ENCODE results near the gene CRAMP1. TPM values are rescaled to one million over a fixed set of nuclear protein-coding genes. Genes with fewer than 3 reads are reported as not detected.
A peak's percentile ranks its signal among the peaks of the same experiment; 100 is the strongest.

CRAMP1 gene
- total and polyA plus RNA-seq, 2 of the 8 experiments (the other 6 are each of a cell fraction or from before 2014, with no cell fraction given) = 19.2 to 23.2 TPM

DNA sequence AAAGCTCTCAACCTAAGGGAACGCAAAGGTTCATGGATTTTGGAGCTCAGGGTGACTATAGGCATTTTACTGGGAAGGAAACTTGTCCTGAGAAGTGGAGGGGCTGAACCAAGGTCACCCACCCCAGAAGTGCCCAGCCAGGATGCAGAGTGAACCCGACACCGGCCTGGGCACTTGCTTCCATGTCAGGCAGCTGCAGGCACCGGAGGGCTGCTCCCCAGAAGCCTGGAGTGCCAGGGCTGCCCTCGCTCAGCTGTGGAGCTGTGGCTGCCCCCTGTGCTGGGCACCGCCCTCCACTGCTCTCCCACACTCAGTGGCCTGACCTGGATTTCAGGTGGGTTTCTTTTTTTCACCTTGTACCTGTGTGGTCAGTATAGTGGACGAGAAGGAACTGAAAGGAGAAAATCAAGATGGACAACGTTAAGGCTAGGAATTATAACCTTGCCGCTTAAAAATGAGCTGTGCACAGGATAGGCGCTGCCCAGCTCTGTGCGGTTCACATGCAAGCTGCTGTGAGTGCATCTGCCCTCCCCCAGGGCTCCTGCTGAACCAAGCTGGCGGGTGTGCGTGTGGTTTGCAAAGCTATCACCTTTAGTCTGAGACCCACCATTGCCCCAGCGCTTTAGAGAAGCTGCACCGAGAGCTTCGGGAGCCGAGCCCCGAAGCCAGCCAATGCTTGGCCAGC is 96.1 kb downstream of the CRAMP1 start:
- FAIRE-seq (no peak), DNase-seq (ENCODE audit: low read depth in 1 of 2, low spot score in 2 of 2) (no peak)
- Histone ChIP-seq H3K36me3 (ENCODE audit: control insufficient read depth in 2 of 4, insufficient read depth in 4 of 4, low read length in 3 of 4) (no peaks in the 10 kb centered on the region; a peak in 1 of 8 replicates), H3K23me2 (ENCODE audit: low read depth, low read length) (peaks cover 11% of the 10 kb centered on the region), H3K79me2 (ENCODE audit: control insufficient read depth in 1 of 2, insufficient read depth in 2 of 2, low read length in 2 of 2) (peaks cover 3 to 50% of the 10 kb centered on the region in 2 experiments), H3K27ac (ENCODE audit: low read depth, low read length) (no peak overlapping the region), H4K5ac (ENCODE audit: insufficient read length, low read depth, low read length) (no peak overlapping the region), H4K91ac (replicated peaks; ENCODE audit: insufficient read length, low read length) (no peak overlapping the region), H3K4me2 (ENCODE audit: insufficient read depth in 1 of 2, low read depth in 2 of 2, low read length in 2 of 2) (peak overlapping the region in 1 of 2 experiments; percentile 68; a peak in 1 of 4 replicates), H2BK12ac (ENCODE audit: low read depth, low read length) (no peak overlapping the region), H2BK120ac (replicated peaks; ENCODE audit: low read depth, low read length) (no peak overlapping the region), H2AK5ac (ENCODE audit: low read depth, low read length) (no peak overlapping the region), H3K4me3 (ENCODE audit: extremely low read depth in 1 of 4, insufficient read depth in 2 of 4, low read depth in 3 of 4, low read length in 4 of 4) (no peak overlapping the region), H3K18ac (ENCODE audit: extremely low read depth, low read length) (no peak overlapping the region), H2AFZ (ENCODE audit: low read length) (no peak overlapping the region), H2BK5ac (ENCODE audit: low read depth, low read length) (no peak overlapping the region), H3K79me1 (ENCODE audit: low read depth, low read length) (peaks cover 14% of the 10 kb centered on the region), H3K4ac (replicated peaks; ENCODE audit: insufficient read length, low read depth, low read length) (no peak overlapping the region), H2BK15ac (ENCODE audit: low read length) (no peak overlapping the region), H2BK20ac (ENCODE audit: low read length) (no peak overlapping the region), H3K14ac (ENCODE audit: insufficient read length) (no peak overlapping the region), H3K9me3 (ENCODE audit: insufficient read depth in 2 of 2, low read depth in 1 of 2, low read length in 1 of 2) (no peaks in the 10 kb centered on the region), H3K4me1 (replicated peaks in 1 of 4; ENCODE audit: control insufficient read depth in 3 of 4, insufficient read depth in 4 of 4, low read length in 3 of 4) (peaks cover 2 to 20% (median 6%) of the 10 kb centered on the region in 4 experiments), H3K23ac (ENCODE audit: insufficient read length) (no peak overlapping the region), H3K9ac (replicated peaks in 1 of 4; ENCODE audit: extremely low read depth in 1 of 4, low read depth in 3 of 4, low read length in 3 of 4) (no peak overlapping the region), H3K27me3 (replicated peaks in 1 of 4; ENCODE audit: control insufficient read depth in 3 of 4, extremely low read depth in 1 of 4, insufficient read depth in 3 of 4, low read length in 3 of 4) (no peaks in the 10 kb centered on the region), H3K56ac (replicated peaks; ENCODE audit: insufficient read length, low read depth, low read length) (no peak overlapping the region), H4K20me1 (replicated peaks in 1 of 2; ENCODE audit: control insufficient read depth in 1 of 2, insufficient read depth in 2 of 2, low read length in 2 of 2) (peaks cover 17 to 25% of the 10 kb centered on the region in 2 experiments), H4K8ac (ENCODE audit: extremely low read depth, insufficient read depth, low read length) (no peak overlapping the region)
- 92% methylated on average over 18 of the region's 18 CpGs; no CpG with 5 or more reads in 1 of the 2 experiments for WGBS, 2 experiments (ENCODE audit: extremely low coverage in 1 of 2, insufficient coverage in 1 of 2, insufficient read length in 1 of 2, insufficient replicate concordance in 2 of 2, low coverage in 1 of 2, low lambda C conversion rate in 2 of 2, missing lambda C conversion rate in 1 of 2)
- ChIA-PET CTCF (ENCODE audit: partially characterized antibody) (interaction anchor here (0.6 to 2.4 kb wide), 6 partner anchors 8 to 86 kb away, joined by 3 to 8 read pairs (median 4); no protein-coding TSS in a partner anchor), POLR2A (ENCODE audit: partially characterized antibody) (interaction anchor here (1.1 to 3.9 kb wide), 6 partner anchors 10 to 198 kb away, joined by 3 to 35 read pairs (median 4); partner anchors contain the start of genes EME2, MRPS34 and NME3)
- no peak for TF ChIP-seq BRCA1 (IDR thresholded peaks at IDR 0.05; ENCODE audit: low read depth, low read length)
- no peak for TF ChIP-seq CTCF (IDR thresholded peaks at IDR 0.05; ENCODE audit: control extremely low read depth in 1 of 3, insufficient read depth in 1 of 3, low read depth in 1 of 3, low read length in 3 of 3)
- no peak for TF ChIP-seq ATF2 (IDR thresholded peaks at IDR 0.05; ENCODE audit: low read length)
- TF ChIP-seq NANOG (IDR thresholded peaks at IDR 0.05; ENCODE audit: insufficient read depth, low read depth, low read length, poor library complexity, severe bottlenecking) = no peak
